H1 (cell line): ENCODE data around the gene TCF7L1. TPM values are rescaled to one million over a fixed set of nuclear protein-coding genes. Genes with fewer than 3 reads are reported as not detected.
A peak's percentile ranks its signal among the peaks of the same experiment; 100 is the strongest.

ENCODE experiments used
- CTCF ChIA-PET: fragments of 300-600 bp; sonication (Branson Sonifier 250); formaldehyde crosslinking; loops from one replicate; lab custom pipeline; 2021; ENCODE audit not compliant: partially characterized antibody; lab: Charles Lee
- POLR2A ChIA-PET: fragments of 300-600 bp; sonication (Branson Sonifier 250); formaldehyde crosslinking; loops from one replicate; lab custom pipeline; 2021; ENCODE audit warnings: inconsistent platforms; ENCODE audit not compliant: partially characterized antibody; lab: Charles Lee
- DNase-seq, 2 experiments: peaks; one replicate each; pipeline versions ENCODE4 v3.0.0 to v3.0.0-alpha.2; 2010 to 2022; ENCODE audit warnings: low spot score in 2 of 2, low read depth in 1 of 2, mixed read lengths in 1 of 2
- FAIRE-seq: peaks from 2 replicates; lab custom pipeline; 2011; peaks lifted over from hg19 to GRCh38; lab: Jason Lieb, UNC
- H2AFZ ChIP-seq: 2 replicates; pipeline ENCODE4 v1.8.1; 2012; ENCODE audit warnings: low read length, inconsistent platforms
- H2AK5ac ChIP-seq: 2 replicates; pipeline ENCODE4 v1.6.1; 2013; ENCODE audit warnings: low read depth, low read length
- H2BK120ac ChIP-seq: replicated peaks from 2 replicates; pipeline ENCODE3; 2013; ENCODE audit warnings: low read depth, low read length, inconsistent platforms
- H2BK12ac ChIP-seq: 2 replicates; pipeline ENCODE4 v1.6.1; 2013; ENCODE audit warnings: low read depth, low read length
- H2BK15ac ChIP-seq: 2 replicates; pipeline ENCODE4 v1.6.1; 2013; ENCODE audit warnings: low read length
- H2BK20ac ChIP-seq: 2 replicates; pipeline ENCODE4 v1.6.1; 2013; ENCODE audit warnings: low read length
- H2BK5ac ChIP-seq: 2 replicates; pipeline ENCODE4 v1.6.1; 2013; ENCODE audit warnings: low read depth, low read length
- H3K14ac ChIP-seq: 2 replicates; pipeline ENCODE4 v1.6.1; 2013; ENCODE audit warnings: inconsistent platforms; ENCODE audit not compliant: insufficient read length
- H3K18ac ChIP-seq: 2 replicates; pipeline ENCODE4 v1.6.1; 2013; ENCODE audit warnings: low read length; ENCODE audit errors: extremely low read depth
- H3K23ac ChIP-seq: 2 replicates; pipeline ENCODE4 v1.6.1; 2013; ENCODE audit warnings: inconsistent platforms; ENCODE audit not compliant: insufficient read length
- H3K23me2 ChIP-seq: 2 replicates; pipeline ENCODE4 v1.6.1; 2013; ENCODE audit warnings: low read depth, low read length
- H3K27ac ChIP-seq: 2 replicates; pipeline ENCODE4 v1.6.1; 2011; ENCODE audit warnings: low read depth, low read length, inconsistent platforms
- H3K27me3 ChIP-seq, 4 experiments: replicated peaks in 1 of 4; 1 replicate in 1 of 4; 2 replicates in 3 of 4; pipeline versions ENCODE4 v1.6.1 to v1.8.1; 2011 to 2013; ENCODE audit warnings: low read length in 3 of 4, mild to moderate bottlenecking in 3 of 4, inconsistent platforms in 2 of 4, mixed read lengths in 2 of 4, moderate library complexity in 1 of 4; ENCODE audit not compliant: control insufficient read depth in 3 of 4, insufficient read depth in 3 of 4; ENCODE audit errors: extremely low read depth in 1 of 4
- H3K36me3 ChIP-seq, 4 experiments: 2 replicates each; pipeline versions ENCODE4 v1.6.1 to v1.8.1; 2011 to 2013; ENCODE audit warnings: mild to moderate bottlenecking in 4 of 4, low read length in 3 of 4, moderate library complexity in 2 of 4, control low read depth in 1 of 4, inconsistent platforms in 1 of 4; ENCODE audit not compliant: insufficient read depth in 4 of 4, control insufficient read depth in 2 of 4
- H3K4ac ChIP-seq: replicated peaks from 2 replicates; pipeline ENCODE3; 2013; ENCODE audit warnings: low read length, low read depth, mixed read lengths, inconsistent platforms; ENCODE audit not compliant: insufficient read length
- H3K4me1 ChIP-seq, 4 experiments: replicated peaks in 1 of 4; 1 replicate in 1 of 4; 2 replicates in 3 of 4; pipeline versions ENCODE4 v1.6.1 to v1.8.1; 2011 to 2013; ENCODE audit warnings: low read length in 3 of 4, inconsistent platforms in 2 of 4, mixed read lengths in 1 of 4; ENCODE audit not compliant: insufficient read depth in 4 of 4, control insufficient read depth in 3 of 4
- H3K4me2 ChIP-seq, 2 experiments: 2 replicates each; pipeline versions ENCODE4 v1.6.1 to v1.8.1; 2011 to 2013; ENCODE audit warnings: low read depth in 2 of 2, low read length in 2 of 2, control low read depth in 1 of 2, inconsistent platforms in 1 of 2, mild to moderate bottlenecking in 1 of 2; ENCODE audit not compliant: insufficient read depth in 1 of 2
- H3K4me3 ChIP-seq, 4 experiments: fragments of 200-600, 300-600 bp in 1 of 4; sonication (generic), shearing (Covaris generic), sonication (Bioruptor Twin) in 1 of 4; 2 replicates each; pipeline versions ENCODE4 v1.5.1 to v1.8.1; 2011 to 2016; ENCODE audit warnings: low read length in 4 of 4, low read depth in 3 of 4, control low read depth in 2 of 4, inconsistent platforms in 2 of 4, mild to moderate bottlenecking in 2 of 4, mixed read lengths in 1 of 4, moderate library complexity in 1 of 4; ENCODE audit not compliant: insufficient read depth in 2 of 4; ENCODE audit errors: extremely low read depth in 1 of 4
- H3K56ac ChIP-seq: replicated peaks from 2 replicates; pipeline ENCODE3; 2013; ENCODE audit warnings: low read depth, mild to moderate bottlenecking, mixed read lengths, low read length, inconsistent platforms; ENCODE audit not compliant: insufficient read length
- H3K79me1 ChIP-seq: 2 replicates; pipeline ENCODE4 v1.6.1; 2013; ENCODE audit warnings: low read depth, low read length, control low read depth
- H3K79me2 ChIP-seq, 2 experiments: 2 replicates each; pipeline versions ENCODE4 v1.6.1 to v1.8.1; 2012 to 2013; ENCODE audit warnings: low read length in 2 of 2, mild to moderate bottlenecking in 2 of 2, inconsistent platforms in 1 of 2; ENCODE audit not compliant: insufficient read depth in 2 of 2, control insufficient read depth in 1 of 2
- H3K9ac ChIP-seq, 4 experiments: replicated peaks in 1 of 4; 1 replicate in 1 of 4; 2 replicates in 3 of 4; pipeline versions ENCODE4 v1.6.1 to v1.8.1; 2011 to 2013; ENCODE audit warnings: low read depth in 3 of 4, low read length in 3 of 4, control low read depth in 2 of 4, mild to moderate bottlenecking in 2 of 4, moderate library complexity in 2 of 4, inconsistent platforms in 1 of 4; ENCODE audit errors: extremely low read depth in 1 of 4
- H3K9me3 ChIP-seq, 2 experiments: 2 replicates each; pipeline versions ENCODE4 v1.6.1 to v1.8.1; 2012 to 2013; ENCODE audit warnings: mild to moderate bottlenecking in 2 of 2, moderate library complexity in 2 of 2, control low read depth in 1 of 2, inconsistent platforms in 1 of 2, low read depth in 1 of 2, low read length in 1 of 2, mixed read lengths in 1 of 2; ENCODE audit not compliant: insufficient read depth in 2 of 2
- H4K20me1 ChIP-seq, 2 experiments: replicated peaks in 1 of 2; 2 replicates each; pipeline versions ENCODE3 to v1.8.1; 2011 to 2013; ENCODE audit warnings: inconsistent platforms in 2 of 2, low read length in 2 of 2, mild to moderate bottlenecking in 1 of 2; ENCODE audit not compliant: insufficient read depth in 2 of 2, control insufficient read depth in 1 of 2
- H4K5ac ChIP-seq: 2 replicates; pipeline ENCODE4 v1.6.1; 2013; ENCODE audit warnings: low read length, low read depth, mixed read lengths, inconsistent platforms; ENCODE audit not compliant: insufficient read length
- H4K8ac ChIP-seq: 2 replicates; pipeline ENCODE4 v1.8.0; 2013; ENCODE audit warnings: mild to moderate bottlenecking, moderate library complexity, low read length, inconsistent platforms; ENCODE audit not compliant: insufficient read depth; ENCODE audit errors: extremely low read depth
- H4K91ac ChIP-seq: replicated peaks from 2 replicates; pipeline ENCODE3; 2013; ENCODE audit warnings: low read length, mixed read lengths, inconsistent platforms; ENCODE audit not compliant: insufficient read length
- BCL11A ChIP-seq, 2 experiments: IDR thresholded peaks; one replicate each; pipeline ENCODE4 v1.6.1; 2011; ENCODE audit warnings: low read depth in 2 of 2, low read length in 2 of 2, mild to moderate bottlenecking in 2 of 2
- CBX5 ChIP-seq: fragments of 300-800, 300-1000 bp; sonication (generic); IDR thresholded peaks from 2 replicates; pipeline ENCODE4 v1.7.1; 2016; ENCODE audit warnings: antibody characterized with exemption, low read length, low read depth
- CREB1 ChIP-seq: IDR thresholded peaks from 2 replicates; pipeline ENCODE4 v1.6.1; 2012; ENCODE audit warnings: inconsistent platforms
- JUN ChIP-seq: IDR thresholded peaks from 2 replicates; pipeline ENCODE4 v1.6.1; 2011; ENCODE audit warnings: low read depth, mild to moderate bottlenecking, improper control_type of control experiment, low read length
- KDM4A ChIP-seq: IDR thresholded peaks from one replicate; pipeline ENCODE4 v1.7.1; 2012; ENCODE audit warnings: low read depth, mild to moderate bottlenecking, moderate library complexity, low read length, inconsistent platforms; ENCODE audit not compliant: severe bottlenecking
- POLR2AphosphoS5 ChIP-seq: IDR thresholded peaks from 2 replicates; pipeline ENCODE4 v1.6.1; 2011; ENCODE audit warnings: low read depth, low read length
- RAD21 ChIP-seq, 2 experiments: IDR thresholded peaks in 1 of 2; conservative IDR thresholded peaks in 1 of 2; 2 replicates each; pipeline ENCODE4 v1.6.1; 2011; ENCODE audit warnings: low read depth in 2 of 2, low read length in 2 of 2, improper control_type of control experiment in 1 of 2, inconsistent platforms in 1 of 2, mild to moderate bottlenecking in 1 of 2, moderate library complexity in 1 of 2
- RXRA ChIP-seq: IDR thresholded peaks from 2 replicates; pipeline ENCODE4 v1.6.1; 2011; ENCODE audit warnings: low read depth, mild to moderate bottlenecking, low read length, moderate library complexity; ENCODE audit not compliant: insufficient read depth
- TBP ChIP-seq: IDR thresholded peaks from 2 replicates; pipeline ENCODE4 v1.6.1; 2011; ENCODE audit warnings: low read depth, low read length, improper control_type of control experiment
- TEAD4 ChIP-seq: IDR thresholded peaks from 2 replicates; pipeline ENCODE4 v1.6.1; 2012; ENCODE audit warnings: low read depth, low read length, inconsistent platforms, mixed read lengths
- WGBS, 2 experiments: shearing (Covaris generic) in 1 of 2; methylation state at CpG; one replicate each; pipeline versions ENCODE4 v1.1.6 to v1.1.7; 2013 to 2015; ENCODE audit warnings: low lambda C conversion rate in 2 of 2, mixed read lengths in 2 of 2, inconsistent platforms in 1 of 2, low coverage in 1 of 2, missing lambda C conversion rate in 1 of 2; ENCODE audit not compliant: insufficient replicate concordance in 2 of 2, insufficient coverage in 1 of 2, insufficient read length in 1 of 2; ENCODE audit errors: extremely low coverage in 1 of 2, missing lambda C conversion rate in 1 of 2; 5-methylcytosine and 5-hydroxymethylcytosine counted together
- polyA plus RNA-seq, 7 experiments: library from polyadenylated mRNA; depleted of rRNA in 3 of 7; stranded (reverse) in 5 of 7; unstranded in 2 of 7; fragments of >200 nt in 5 of 7; fragments of 200-250 nt in 2 of 7; gene quantifications; 1 replicate in 5 of 7; 2 replicates in 1 of 7; 4 replicates in 1 of 7; pipeline versions ENCODE4 v1.2.1 to v1.2.3, GENCODE V29; 2011 to 2013; ENCODE audit warnings: missing spikeins in 2 of 7, mixed read lengths in 2 of 7
- total RNA-seq: library from RNA; stranded (reverse); fragmentation: NEBNext Ultra II Directional; extraction: Animal tissue kit (Norgen Biotek cat#: 25700); gene quantifications from 2 replicates; pipeline ENCODE4 v1.2.1, GENCODE V29; 2021
- TF ChIP-seq, protein P1 (sequence below): IDR thresholded peaks from 2 replicates; pipeline ENCODE4 v1.6.1; 2012; ENCODE audit warnings: inconsistent platforms

The TCF7L1 gene
- total and polyA plus RNA-seq, 2 of the 8 experiments (the other 6 are each of a cell fraction or from before 2014, with no cell fraction given): 27.5 to 108 TPM

DNA sequence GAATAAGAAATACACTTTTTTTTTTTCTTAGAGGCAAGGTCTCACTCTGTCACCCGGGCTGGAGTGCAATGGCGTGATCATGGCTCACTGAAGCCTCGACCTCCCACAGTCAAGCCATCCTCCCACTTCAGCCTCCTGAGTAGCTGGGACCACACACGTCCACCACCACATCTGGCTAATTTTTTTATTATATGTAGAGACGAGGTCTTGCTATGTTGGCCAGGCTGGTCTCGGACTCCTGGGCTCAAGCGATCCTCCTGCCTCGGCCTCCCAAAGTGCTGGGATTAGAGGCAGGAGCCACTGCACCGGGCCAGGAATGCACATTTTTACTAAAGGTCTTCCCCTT lies 192.2 kb downstream of the TCF7L1 start:
- Histone ChIP-seq H3K9ac (no peak overlapping the region), H3K23me2 (peaks cover 17% of the 10 kb centered on the region), H2BK120ac (no peak overlapping the region), H2BK5ac (no peak overlapping the region), H3K79me1 (peaks cover 17% of the 10 kb centered on the region), H2BK15ac (no peak overlapping the region), H3K36me3 (peaks cover 18 to 40% (median 28%) of the 10 kb centered on the region in 4 experiments), H4K91ac (no peak overlapping the region), H3K18ac (no peak overlapping the region), H3K4me1 (peaks cover 0 to 13% (median 5%) of the 10 kb centered on the region in 4 experiments; a peak in 6 of 7 replicates), H3K4me3 (peak overlapping the region in 1 of 4 experiments; percentile 96; a peak in 2 of 8 replicates), H3K23ac (no peak overlapping the region), H2AFZ (no peak overlapping the region), H3K56ac (no peak overlapping the region), H3K4ac (no peak overlapping the region), H3K79me2 (peaks cover 9 to 24% of the 10 kb centered on the region in 2 experiments), H3K9me3 (no peaks in the 10 kb centered on the region), H2AK5ac (no peak overlapping the region), H2BK20ac (no peak overlapping the region), H4K20me1 (peaks cover 2 to 9% of the 10 kb centered on the region in 2 experiments), H3K27ac (no peak overlapping the region), H4K8ac (no peak overlapping the region), H3K27me3 (no peaks in the 10 kb centered on the region; a peak in 1 of 7 replicates), H2BK12ac (no peak overlapping the region), H3K4me2 (peak overlapping the region in 1 of 2 experiments; percentile 86; a peak in 1 of 4 replicates), H3K14ac (no peak overlapping the region), H4K5ac (no peak overlapping the region)
- 87% methylated on average over 9 of the region's 9 CpGs; no CpG with 5 or more reads in 1 of the 2 experiments for WGBS, 2 experiments
- POLR2A ChIA-PET: interaction anchor here (0.6 to 6.2 kb wide), 4 partner anchors 9 to 421 kb away, joined by 3 to 70 read pairs (median 12); no protein-coding TSS in a partner anchor
- DNase-seq (no peak), FAIRE-seq (no peak)
- CTCF ChIA-PET: interaction anchor here (1.7 kb wide), 1 partner anchor 25 kb away, joined by 5 read pairs; no protein-coding TSS in a partner anchor
- no peak for TF ChIP-seq TEAD4
- TF ChIP-seq POLR2AphosphoS5: no peak
- no peak for TF ChIP-seq CREB1
- no peak for TF ChIP-seq JUN
- TF ChIP-seq RXRA: no peak
- no peak for TF ChIP-seq RAD21 (IDR thresholded peaks at IDR 0.05 in 1 of 2, conservative IDR thresholded peaks at IDR 0.05 in 1 of 2; ENCODE audit: low read depth in 2 of 2, low read length in 2 of 2)
- TF ChIP-seq KDM4A: no peak
- TF ChIP-seq, protein P1, sequence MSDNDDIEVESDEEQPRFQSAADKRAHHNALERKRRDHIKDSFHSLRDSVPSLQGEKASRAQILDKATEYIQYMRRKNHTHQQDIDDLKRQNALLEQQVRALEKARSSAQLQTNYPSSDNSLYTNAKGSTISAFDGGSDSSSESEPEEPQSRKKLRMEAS: no peak
- TF ChIP-seq BCL11A (IDR thresholded peaks at IDR 0.05; ENCODE audit: low read depth in 2 of 2, low read length in 2 of 2): no peak
- no peak for TF ChIP-seq CBX5
- TF ChIP-seq TBP: no peak
